Measurements from ENCODE around the gene PGC. TPM values are rescaled to one million over a fixed set of nuclear protein-coding genes. Genes with fewer than 3 reads are reported as not detected.

Gene PGC
- total and polyA plus RNA-seq, 9 of the 15 experiments (the other 6 are each of a cell fraction or from before 2014, with no cell fraction given) = 0.17 to 0.40 TPM; not detected in 7

DNA sequence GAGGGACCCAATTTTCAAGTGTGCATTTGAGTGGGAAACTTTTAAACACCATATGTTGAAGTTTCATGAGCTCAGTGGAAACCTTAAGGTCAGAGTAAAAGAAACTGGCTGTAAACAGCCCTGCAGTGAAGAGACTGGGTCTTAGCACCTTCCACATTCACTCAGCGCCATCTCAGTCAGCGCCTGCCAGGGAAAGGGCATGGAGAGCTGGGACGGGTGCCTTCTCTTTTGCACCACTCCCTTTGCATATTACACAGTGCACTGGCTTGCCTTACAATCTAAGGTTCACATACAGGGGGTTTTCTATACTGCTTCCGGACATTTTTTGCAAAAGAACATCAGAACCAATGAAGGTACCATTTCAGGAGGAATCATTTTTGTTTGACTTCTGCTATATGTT, 44.8 kb upstream of the PGC start (continued):
- TF ChIP-seq, protein P1, sequence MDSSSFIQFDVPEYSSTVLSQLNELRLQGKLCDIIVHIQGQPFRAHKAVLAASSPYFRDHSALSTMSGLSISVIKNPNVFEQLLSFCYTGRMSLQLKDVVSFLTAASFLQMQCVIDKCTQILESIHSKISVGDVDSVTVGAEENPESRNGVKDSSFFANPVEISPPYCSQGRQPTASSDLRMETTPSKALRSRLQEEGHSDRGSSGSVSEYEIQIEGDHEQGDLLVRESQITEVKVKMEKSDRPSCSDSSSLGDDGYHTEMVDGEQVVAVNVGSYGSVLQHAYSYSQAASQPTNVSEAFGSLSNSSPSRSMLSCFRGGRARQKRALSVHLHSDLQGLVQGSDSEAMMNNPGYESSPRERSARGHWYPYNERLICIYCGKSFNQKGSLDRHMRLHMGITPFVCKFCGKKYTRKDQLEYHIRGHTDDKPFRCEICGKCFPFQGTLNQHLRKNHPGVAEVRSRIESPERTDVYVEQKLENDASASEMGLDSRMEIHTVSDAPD (CRISPR knock-in tag; IDR thresholded peaks at IDR 0.05) = no peak
- TF ChIP-seq GATAD2B (IDR thresholded peaks at IDR 0.05; ENCODE audit: borderline replicate concordance) = no peak
- no peak for TF ChIP-seq CEBPB (tag; IDR thresholded peaks at IDR 0.05)

DNA sequence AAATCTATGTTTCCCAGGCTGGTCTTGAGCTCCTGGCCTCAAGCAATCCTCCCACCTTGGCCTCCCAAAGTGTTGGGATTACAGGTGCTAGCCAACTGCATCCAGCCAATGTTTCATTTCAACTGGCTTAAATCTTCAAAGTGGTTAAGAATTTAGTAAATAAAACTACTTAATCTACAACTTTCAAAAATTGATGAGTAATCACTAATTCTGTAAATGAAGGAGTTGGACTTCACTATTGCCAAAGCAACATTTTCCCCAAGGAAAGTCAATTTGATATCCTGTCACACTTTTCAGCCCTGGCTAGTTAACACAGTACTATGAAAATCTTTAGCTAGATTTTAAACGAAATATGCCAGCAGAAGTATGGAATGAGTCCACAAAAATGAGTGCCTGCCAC, 44.1 kb upstream of the PGC start:
- peaks cover 53% of the 10 kb centered on the region for H3K36me3 ChIP-seq (ENCODE audit: control insufficient read depth, insufficient read depth, low read length)
- peaks cover 12 to 14% of the 10 kb centered on the region in 2 experiments for H3K4me1 ChIP-seq (replicated peaks in 1 of 2; ENCODE audit: control insufficient read depth in 2 of 2, insufficient read depth in 2 of 2, low read length in 2 of 2)
- intact Hi-C loops (cut with micrococcal nuclease) (no loop called here), in situ Hi-C loops (cut with MboI) (no loop called here)
- no peak overlapping the region for H3K27ac ChIP-seq (ENCODE audit: extremely low read depth, low read depth, low read length)
- H3K79me2 ChIP-seq (ENCODE audit: control insufficient read depth, insufficient read depth, low read length) = peaks cover 43% of the 10 kb centered on the region
- no peaks in the 10 kb centered on the region for H3K9me1 ChIP-seq (ENCODE audit: control insufficient read depth, insufficient read depth, low read length)
- ChIA-PET POLR2A (interaction anchor here (0.5 to 7.1 kb wide), 5 partner anchors 9 to 367 kb away, joined by 3 to 37 read pairs (median 4); no protein-coding TSS in a partner anchor), CTCF (ENCODE audit: low intra/inter-chr PET ratio) (interaction anchor here (0.7 kb wide), 1 partner anchor 928 kb away, joined by 3 read pairs; no protein-coding TSS in a partner anchor)
- no peaks in the 10 kb centered on the region for H3K9me3 ChIP-seq (replicated peaks; ENCODE audit: control insufficient read depth, insufficient read depth, low read depth, low read length)
- H3K9ac ChIP-seq (ENCODE audit: insufficient read depth in 1 of 2, low read depth in 2 of 2, low read length in 2 of 2) = no peak overlapping the region
- FAIRE-seq (no peak), ATAC-seq (no peak), DNase-seq (ENCODE audit: extremely low read depth in 1 of 4, low spot score in 3 of 4) (no peak)
- H4K20me1 ChIP-seq (replicated peaks; ENCODE audit: control insufficient read depth, insufficient read depth, low read length) = peaks cover 5% of the 10 kb centered on the region; the same call in 1 of the 2 replicates
- WGBS (ENCODE audit: insufficient coverage, low coverage, missing lambda C conversion rate) = 40% methylated on average over 1 of the region's 1 CpG
- no peak overlapping the region for H3K4me3 ChIP-seq
- H2AFZ ChIP-seq (ENCODE audit: low read depth, low read length) = no peak overlapping the region
- BruUV-seq (replicated peaks) = no TSS peak
- no peaks in the 10 kb centered on the region for H3K27me3 ChIP-seq (ENCODE audit: control insufficient read depth in 2 of 2, insufficient read depth in 2 of 2, low read length in 2 of 2)
- no peak overlapping the region for H3K4me2 ChIP-seq (ENCODE audit: insufficient read depth, low read length)
- TF ChIP-seq, protein P2, sequence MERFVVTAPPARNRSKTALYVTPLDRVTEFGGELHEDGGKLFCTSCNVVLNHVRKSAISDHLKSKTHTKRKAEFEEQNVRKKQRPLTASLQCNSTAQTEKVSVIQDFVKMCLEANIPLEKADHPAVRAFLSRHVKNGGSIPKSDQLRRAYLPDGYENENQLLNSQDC (CRISPR knock-in tag; IDR thresholded peaks at IDR 0.05) = no peak
- TF ChIP-seq BRF1 (IDR thresholded peaks at IDR 0.05; ENCODE audit: borderline replicate concordance, extremely low read depth, insufficient read length) (no peak), ATF1 (CRISPR knock-in tag; IDR thresholded peaks at IDR 0.05) (no peak), ATF1 (tag; IDR thresholded peaks at IDR 0.05) (no peak), MAFG (tag; conservative IDR thresholded peaks at IDR 0.05) (peak; percentile 93), ESRRB (CRISPR knock-in tag; IDR thresholded peaks at IDR 0.05; ENCODE audit: borderline replicate concordance) (no peak), ZNF316 (IDR thresholded peaks at IDR 0.05) (peak; percentile 98), ZNF121 (CRISPR knock-in tag; conservative IDR thresholded peaks at IDR 0.05) (no peak), SIRT6 (IDR thresholded peaks at IDR 0.05; ENCODE audit: low read depth, low read length) (no peak), ZNF24 (IDR thresholded peaks at IDR 0.05) (peak; percentile 51; the same call in 1 of the 2 replicates), MYNN (IDR thresholded peaks at IDR 0.05) (no peak), MYNN (CRISPR knock-in tag; IDR thresholded peaks at IDR 0.05) (no peak), NCOA6 (IDR thresholded peaks at IDR 0.05) (0 out of 2 replicates have a peak, but pooled peaks have one; percentile 11), ZNF57 (CRISPR knock-in tag; IDR thresholded peaks at IDR 0.05) (no peak), ZNF586 (CRISPR knock-in tag; conservative IDR thresholded peaks at IDR 0.05) (no peak), GABPA (tag; conservative IDR thresholded peaks at IDR 0.05; ENCODE audit: low read depth) (no peak)
- TF ChIP-seq, protein P3, sequence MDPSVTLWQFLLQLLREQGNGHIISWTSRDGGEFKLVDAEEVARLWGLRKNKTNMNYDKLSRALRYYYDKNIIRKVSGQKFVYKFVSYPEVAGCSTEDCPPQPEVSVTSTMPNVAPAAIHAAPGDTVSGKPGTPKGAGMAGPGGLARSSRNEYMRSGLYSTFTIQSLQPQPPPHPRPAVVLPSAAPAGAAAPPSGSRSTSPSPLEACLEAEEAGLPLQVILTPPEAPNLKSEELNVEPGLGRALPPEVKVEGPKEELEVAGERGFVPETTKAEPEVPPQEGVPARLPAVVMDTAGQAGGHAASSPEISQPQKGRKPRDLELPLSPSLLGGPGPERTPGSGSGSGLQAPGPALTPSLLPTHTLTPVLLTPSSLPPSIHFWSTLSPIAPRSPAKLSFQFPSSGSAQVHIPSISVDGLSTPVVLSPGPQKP (CRISPR knock-in tag; IDR thresholded peaks at IDR 0.05) = no peak
- TF ChIP-seq, protein P4, sequence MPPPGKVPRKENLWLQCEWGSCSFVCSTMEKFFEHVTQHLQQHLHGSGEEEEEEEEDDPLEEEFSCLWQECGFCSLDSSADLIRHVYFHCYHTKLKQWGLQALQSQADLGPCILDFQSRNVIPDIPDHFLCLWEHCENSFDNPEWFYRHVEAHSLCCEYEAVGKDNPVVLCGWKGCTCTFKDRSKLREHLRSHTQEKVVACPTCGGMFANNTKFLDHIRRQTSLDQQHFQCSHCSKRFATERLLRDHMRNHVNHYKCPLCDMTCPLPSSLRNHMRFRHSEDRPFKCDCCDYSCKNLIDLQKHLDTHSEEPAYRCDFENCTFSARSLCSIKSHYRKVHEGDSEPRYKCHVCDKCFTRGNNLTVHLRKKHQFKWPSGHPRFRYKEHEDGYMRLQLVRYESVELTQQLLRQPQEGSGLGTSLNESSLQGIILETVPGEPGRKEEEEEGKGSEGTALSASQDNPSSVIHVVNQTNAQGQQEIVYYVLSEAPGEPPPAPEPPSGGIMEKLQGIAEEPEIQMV (tag; conservative IDR thresholded peaks at IDR 0.05; ENCODE audit: low read depth) = no peak
